Left lung (tissue), 10 donors: ENCODE results near the gene NPHP4. TPM values are rescaled to one million over a fixed set of nuclear protein-coding genes. Genes with fewer than 3 reads are reported as not detected.

Source experiments
- ATAC-seq: fragments of 200-7000 bp; cut with Tn5 transposase; one replicate; pipeline ENCODE4 v1.9.1; 2020; ENCODE audit warnings: moderate library complexity
- DNase-seq, 4 donors: peaks; one replicate each; pipeline ENCODE4 v3.0.0-alpha.2; 2013 to 2020
- H3K27ac ChIP-seq, 2 donors: fragments of 200-600 bp; sonication (generic) in 1 of 2; one replicate each; pipeline versions ENCODE4 v1.5.0 to v1.8.0; 2020 to 2021
- H3K27me3 ChIP-seq, 2 donors: fragments of 200-600 bp; sonication (generic) in 1 of 2; one replicate each; pipeline versions ENCODE4 v1.5.0 to v1.8.0; 2020 to 2021
- H3K36me3 ChIP-seq, 2 donors: fragments of 200-600 bp; sonication (generic) in 1 of 2; one replicate each; pipeline versions ENCODE4 v1.5.0 to v1.8.0; 2020 to 2021
- H3K4me1 ChIP-seq, 2 donors: fragments of 200-600 bp; one replicate each; pipeline ENCODE4 v1.8.0; 2021
- H3K4me3 ChIP-seq, 2 donors: fragments of 200-600 bp; sonication (generic) in 1 of 2; one replicate each; pipeline versions ENCODE4 v1.5.0 to v1.8.0; 2020 to 2021; ENCODE audit warnings: mild to moderate bottlenecking in 1 of 2
- H3K9me3 ChIP-seq, 2 donors: fragments of 200-600 bp; sonication (generic) in 1 of 2; one replicate each; pipeline versions ENCODE4 v1.5.0 to v1.8.0; 2020 to 2021
- intact Hi-C, 2 donors: fragments of 100-400 bp; cut with DNase I; formaldehyde crosslinking; loops; one replicate each; pipeline versions ENCODE4 v1.11.2 to v1.14.2; 2022
- polyA plus RNA-seq, 6 donors: library from polyadenylated mRNA; unstranded; fragments of 120-200 nt; gene quantifications; one replicate each; pipeline ENCODE4 v1.2.1, GENCODE V29; 2013; ENCODE audit not compliant: insufficient read length in 6 of 6
- total RNA-seq, 2 donors: library from RNA; stranded (reverse); fragmentation: NEBNext Ultra II Directional; extraction: Animal tissue kit (Norgen Biotek cat#: 25700); gene quantifications; one replicate each; pipeline ENCODE4 v1.2.1, GENCODE V29; 2021
- TF ChIP-seq, protein P1 (sequence below), 2 donors: fragments of 200-600 bp; sonication (generic) in 1 of 2; IDR thresholded peaks; one replicate each; pipeline versions ENCODE4 v1.5.0 to v1.8.0; 2021; ENCODE audit warnings: antibody characterized with exemption in 2 of 2
- donor health status: DM: no; HTN: yes; CAD: no.
- donor health status: DM: no; HTN: no; CAD: no.

NPHP4 gene
- total and polyA plus RNA-seq, 8 donors, result 9.4 to 16.4 (median 10.2) TPM

DNA sequence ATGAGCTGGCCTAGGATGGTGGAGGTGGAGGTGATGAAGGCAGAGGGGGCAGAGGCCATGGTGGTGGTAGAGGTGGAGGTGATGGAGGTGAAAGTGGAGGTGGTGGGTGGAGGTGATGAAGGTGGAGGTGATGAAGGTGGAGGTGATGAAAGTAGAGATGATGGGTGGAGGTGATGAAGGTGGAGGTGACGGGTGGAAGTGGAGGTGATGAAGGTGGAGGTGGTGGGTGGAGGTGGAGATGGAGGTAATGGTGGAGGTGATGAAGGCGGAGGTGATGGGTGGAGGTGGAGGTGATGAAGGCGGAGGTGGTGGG lies 19.7 kb upstream of the NPHP4 start:
- H3K27me3 ChIP-seq, result no peaks in the 10 kb centered on the region
- ATAC-seq (no peak), DNase-seq (no peak)
- TF ChIP-seq, protein P1, sequence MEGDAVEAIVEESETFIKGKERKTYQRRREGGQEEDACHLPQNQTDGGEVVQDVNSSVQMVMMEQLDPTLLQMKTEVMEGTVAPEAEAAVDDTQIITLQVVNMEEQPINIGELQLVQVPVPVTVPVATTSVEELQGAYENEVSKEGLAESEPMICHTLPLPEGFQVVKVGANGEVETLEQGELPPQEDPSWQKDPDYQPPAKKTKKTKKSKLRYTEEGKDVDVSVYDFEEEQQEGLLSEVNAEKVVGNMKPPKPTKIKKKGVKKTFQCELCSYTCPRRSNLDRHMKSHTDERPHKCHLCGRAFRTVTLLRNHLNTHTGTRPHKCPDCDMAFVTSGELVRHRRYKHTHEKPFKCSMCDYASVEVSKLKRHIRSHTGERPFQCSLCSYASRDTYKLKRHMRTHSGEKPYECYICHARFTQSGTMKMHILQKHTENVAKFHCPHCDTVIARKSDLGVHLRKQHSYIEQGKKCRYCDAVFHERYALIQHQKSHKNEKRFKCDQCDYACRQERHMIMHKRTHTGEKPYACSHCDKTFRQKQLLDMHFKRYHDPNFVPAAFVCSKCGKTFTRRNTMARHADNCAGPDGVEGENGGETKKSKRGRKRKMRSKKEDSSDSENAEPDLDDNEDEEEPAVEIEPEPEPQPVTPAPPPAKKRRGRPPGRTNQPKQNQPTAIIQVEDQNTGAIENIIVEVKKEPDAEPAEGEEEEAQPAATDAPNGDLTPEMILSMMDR (IDR thresholded peaks at IDR 0.05), result no peak
- H3K4me1 ChIP-seq, result peaks cover 0 to 20% of the 10 kb centered on the region in 2 donors
- intact Hi-C loops, result no loop called here
- no peaks in the 10 kb centered on the region for H3K9me3 ChIP-seq
- H3K4me3 ChIP-seq, result no peak overlapping the region
- H3K36me3 ChIP-seq, result peaks cover 0 to 7% of the 10 kb centered on the region in 2 donors
- no peak overlapping the region for H3K27ac ChIP-seq

DNA sequence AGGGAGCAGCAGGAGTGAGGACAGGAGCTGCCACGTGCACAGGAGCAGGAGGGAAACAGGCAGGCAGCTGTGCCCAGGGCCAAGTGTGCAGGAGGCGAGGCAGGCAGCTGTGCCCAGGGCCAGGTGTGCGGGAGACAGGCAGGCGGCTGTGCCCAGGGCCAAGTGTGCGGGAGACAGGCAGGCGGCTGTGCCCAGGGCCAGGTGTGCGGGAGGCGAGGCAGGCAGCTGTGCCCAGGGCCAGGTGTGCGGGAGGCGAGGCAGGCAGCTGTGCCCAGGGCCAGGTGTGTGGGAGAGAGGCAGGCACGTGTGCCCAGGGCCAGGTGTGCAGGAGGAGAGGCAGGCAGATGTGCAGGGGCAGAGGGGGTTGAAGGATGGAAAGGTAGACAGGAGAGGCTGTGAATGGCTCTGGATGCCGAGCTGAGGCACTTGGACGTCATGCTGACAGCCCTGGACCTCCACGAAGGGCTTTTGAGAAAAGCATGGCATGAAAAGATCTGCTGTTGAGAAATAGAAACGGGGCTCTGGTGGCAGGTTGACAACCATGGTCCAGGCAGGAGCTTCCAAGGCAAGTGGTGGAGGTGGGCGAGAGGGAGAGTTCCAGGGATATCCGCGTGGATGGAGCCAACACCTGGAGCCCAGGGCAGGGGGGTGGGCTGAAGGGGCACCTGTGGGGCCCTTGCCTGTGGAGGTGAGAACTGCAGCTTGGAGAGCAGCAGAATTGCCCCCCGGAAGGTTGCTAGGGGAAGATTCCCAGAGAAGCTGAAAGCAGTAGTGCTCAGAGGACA lies 19.1 kb upstream of the NPHP4 start:
- no peaks in the 10 kb centered on the region for H3K9me3 ChIP-seq
- TF ChIP-seq, protein P1 (IDR thresholded peaks at IDR 0.05), result no peak
- H3K36me3 ChIP-seq, result peaks cover 0 to 7% of the 10 kb centered on the region in 2 donors
- DNase-seq, result peak in 1 of 4 donors; percentile 45
- no peak overlapping the region for H3K4me3 ChIP-seq
- peaks cover 0 to 20% of the 10 kb centered on the region in 2 donors for H3K4me1 ChIP-seq
- no peaks in the 10 kb centered on the region for H3K27me3 ChIP-seq
- ATAC-seq, result no peak
- intact Hi-C loops, result no loop called here
- no peak overlapping the region for H3K27ac ChIP-seq

DNA sequence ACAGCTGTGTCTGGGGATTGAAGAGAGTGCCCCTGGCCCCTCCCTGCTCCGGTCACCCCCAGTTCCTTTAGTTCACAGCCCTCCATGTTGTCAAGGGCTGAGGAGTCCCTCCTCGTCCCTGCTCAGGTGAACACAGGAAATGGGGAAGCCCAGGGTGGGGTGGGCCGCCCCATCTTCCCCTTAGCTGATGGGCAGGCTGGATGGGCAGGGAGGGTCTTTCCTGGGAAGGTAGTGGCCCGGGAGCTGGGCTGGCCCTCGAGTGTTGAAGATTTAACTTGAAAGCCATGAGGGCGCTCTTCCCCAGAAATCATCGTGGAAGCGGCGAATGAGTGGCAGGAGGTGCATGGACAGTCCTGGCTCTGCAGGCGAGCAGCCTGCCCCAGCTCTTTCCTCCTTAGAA lies 18.3 kb upstream of the NPHP4 start:
- DNase-seq, result peak in 1 of 4 donors; percentile 38
- Histone ChIP-seq H3K36me3 (peaks cover 0 to 7% of the 10 kb centered on the region in 2 donors), H3K9me3 (no peaks in the 10 kb centered on the region), H3K4me1 (peaks cover 0 to 17% of the 10 kb centered on the region in 2 donors), H3K27me3 (no peaks in the 10 kb centered on the region), H3K27ac (no peak overlapping the region), H3K4me3 (no peak overlapping the region)
- intact Hi-C loops, result no loop called here
- ATAC-seq, result no peak
- TF ChIP-seq, protein P1 (IDR thresholded peaks at IDR 0.05), result no peak

DNA sequence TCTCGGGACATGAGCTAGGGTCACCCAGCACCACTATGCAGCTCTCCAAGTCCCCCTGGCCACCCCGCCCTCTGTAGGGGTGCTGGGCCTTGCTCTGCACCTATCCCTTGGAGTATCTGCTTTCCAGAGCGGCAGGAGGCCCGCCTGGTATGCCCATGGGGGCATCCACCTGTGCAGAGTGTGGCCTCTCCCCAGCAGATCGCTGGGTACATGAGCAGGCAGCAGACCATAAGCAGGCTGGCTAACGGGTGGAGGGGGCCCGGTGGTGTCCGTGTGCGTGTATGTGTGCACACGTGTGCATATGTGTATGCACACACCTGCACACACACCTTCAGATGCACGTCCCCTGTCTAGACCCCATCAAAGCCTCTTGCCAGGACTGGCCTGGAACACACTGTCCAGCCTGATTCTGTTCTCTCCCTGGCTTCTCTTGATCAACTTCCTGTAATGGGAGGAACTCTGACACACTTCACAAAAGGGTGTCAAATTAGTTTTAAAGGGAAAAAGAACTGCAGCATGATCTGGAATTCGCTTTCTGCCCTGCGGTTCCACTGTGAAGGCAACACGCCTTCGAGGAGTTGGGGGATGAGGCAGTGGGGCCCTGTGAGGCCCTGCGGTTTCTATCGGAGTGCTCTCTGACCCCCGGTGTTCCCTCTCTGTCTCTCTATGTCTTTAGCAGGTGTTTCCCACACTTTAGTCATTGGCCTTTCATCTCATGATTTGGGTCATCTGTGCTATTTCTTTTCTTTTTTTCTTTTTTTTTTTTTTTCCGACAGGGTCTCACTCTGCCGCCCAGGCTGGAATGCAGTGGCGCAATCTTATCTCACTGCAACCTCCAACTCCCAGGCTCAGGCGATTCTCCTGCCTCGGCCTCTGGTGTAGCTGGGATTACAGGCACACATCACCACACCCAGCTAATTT lies 17.2 kb upstream of the NPHP4 start:
- Histone ChIP-seq H3K4me3 (no peak overlapping the region), H3K27ac (no peak overlapping the region), H3K9me3 (no peaks in the 10 kb centered on the region), H3K36me3 (peaks cover 0 to 7% of the 10 kb centered on the region in 2 donors), H3K4me1 (peaks cover 0 to 9% of the 10 kb centered on the region in 2 donors), H3K27me3 (no peaks in the 10 kb centered on the region)
- DNase-seq (peak in 1 of 4 donors; percentile 16), ATAC-seq (peak; percentile 26)
- intact Hi-C loops, result no loop called here
- TF ChIP-seq, protein P1 (IDR thresholded peaks at IDR 0.05), result no peak

DNA sequence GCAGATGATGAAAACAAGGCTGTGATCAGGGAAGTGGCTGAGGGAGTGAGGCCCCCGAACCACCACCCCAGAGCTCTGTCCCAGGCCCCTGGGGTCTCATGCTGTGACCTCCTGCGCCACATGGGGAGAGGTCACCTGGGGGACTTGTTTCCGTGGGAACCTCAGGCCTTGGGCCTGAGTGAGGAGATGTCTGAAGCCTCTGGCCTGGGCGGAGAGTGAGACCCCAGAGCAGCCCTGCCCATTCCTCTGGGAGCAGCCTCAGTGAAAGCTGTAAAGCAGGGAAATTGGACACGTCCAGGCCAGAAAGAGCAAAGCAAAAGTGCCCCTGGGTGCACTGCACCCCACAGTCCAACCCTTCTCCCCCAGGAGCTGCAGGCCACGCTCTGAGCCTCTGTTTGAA lies 16.5 kb upstream of the NPHP4 start:
- no peak for ATAC-seq

More for the DNA sequence above, 16.5 kb upstream of the NPHP4 start:
- Histone ChIP-seq H3K36me3 (peaks cover 0 to 3% of the 10 kb centered on the region in 2 donors), H3K4me3 (no peak overlapping the region), H3K27me3 (no peaks in the 10 kb centered on the region), H3K4me1 (peaks cover 0 to 7% of the 10 kb centered on the region in 2 donors), H3K9me3 (no peaks in the 10 kb centered on the region), H3K27ac (no peak overlapping the region)
- peak in 1 of 4 donors; percentile 43 for DNase-seq
- TF ChIP-seq, protein P1 (IDR thresholded peaks at IDR 0.05), result no peak
- intact Hi-C loops, result no loop called here
